A549 treated with Hydrocortisone at 1 μM for 4 hours (cell line): ENCODE results near the gene TCF15. TPM values are rescaled to one million over a fixed set of nuclear protein-coding genes. Genes with fewer than 3 reads are reported as not detected.

Experiments used
- total RNA-seq: library from RNA; stranded (reverse); fragments of 200-300 nt; extraction: Qiagen RNA extraction; gene quantifications from 5 replicates; pipeline ENCODE4 v1.2.3, GENCODE V29; 2022

The TCF15 gene
- total RNA-seq = not detected in 5 replicates

DNA sequence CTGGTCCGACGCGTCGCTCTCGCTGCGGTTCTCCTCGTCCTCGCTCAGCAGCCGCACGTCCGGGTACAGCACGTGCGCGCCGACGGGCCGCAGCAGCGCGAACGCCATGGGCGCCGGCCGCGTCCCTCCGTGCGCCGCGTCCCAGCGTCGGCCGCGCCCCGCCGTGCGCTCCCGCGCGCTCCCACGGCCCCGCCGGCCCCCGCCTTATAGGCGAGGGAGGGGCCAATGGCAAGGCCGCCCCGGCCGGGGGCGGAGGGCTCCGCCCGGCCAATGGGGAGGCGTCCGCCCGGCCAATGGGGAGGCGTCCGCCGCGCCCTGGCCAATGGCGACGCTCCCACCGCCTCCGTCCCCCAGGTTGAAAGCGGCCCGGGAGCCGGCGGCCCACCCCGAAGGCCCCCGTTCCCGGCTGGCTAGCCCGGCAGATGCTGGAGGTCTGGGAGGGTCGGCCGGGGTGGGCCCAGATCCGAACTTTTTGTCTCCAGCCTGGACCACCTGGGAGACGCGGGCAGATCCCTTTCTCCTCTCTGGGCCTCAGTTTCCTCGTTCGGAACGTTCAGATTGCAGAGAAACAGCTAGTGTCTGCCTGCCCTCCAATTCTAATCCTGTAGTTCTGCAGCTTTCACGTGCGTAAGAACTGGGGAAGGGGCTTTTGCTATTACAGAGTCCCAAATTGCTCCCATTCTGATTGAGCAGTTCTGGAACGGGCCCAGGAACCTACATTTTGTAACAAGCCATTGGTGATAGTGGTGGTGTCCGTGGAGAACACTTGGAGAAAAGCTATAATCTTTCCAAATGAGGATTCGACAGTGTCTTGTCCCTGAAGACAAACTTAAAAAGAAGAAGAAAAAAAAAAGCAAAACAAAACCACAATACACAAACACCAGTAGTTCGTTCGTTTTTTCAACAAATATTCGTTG, at the start of gene TCF15:
Gene TCF15, minus strand, starts transcription at position 180 of the 917 bp plus-strand sequence. Its CDS starts 72 bp downstream, at position 108.

GRCh38 chr20:653110-653589, 43.0 kb upstream of the TCF15 start, which contains the start of gene SRXN1:
TSS of gene SRXN1 (minus strand) at chr20:653200. CDS start at chr20:653185, 15 bp downstream.

Other genes with a start within 250 kb of the TCF15 start
- 51.3 to 61.5 TPM (median 58.9 TPM) in 5 replicates for gene TRIB3, start 229.5 kb downstream of the TCF15 start, total RNA-seq
- 104 to 141 TPM (median 138 TPM) in 5 replicates for gene RBCK1, start 202.0 kb downstream of the TCF15 start, total RNA-seq
- 32.6 to 35.7 TPM (median 34.4 TPM) in 5 replicates for gene TBC1D20, start 147.8 kb downstream of the TCF15 start, total RNA-seq
- 124 to 171 TPM (median 148 TPM) in 5 replicates for gene CSNK2A1, start 66.5 kb downstream of the TCF15 start, total RNA-seq
- 173 to 220 TPM (median 194 TPM) in 5 replicates for gene SRXN1, start 42.9 kb upstream of the TCF15 start, total RNA-seq
- 0.02 TPM in 1 of 5 replicates, not detected in the others for gene SCRT2, start 65.5 kb upstream of the TCF15 start, total RNA-seq
- 0.37 to 0.67 TPM (median 0.52 TPM) in 5 replicates for gene SLC52A3, start 158.2 kb upstream of the TCF15 start, total RNA-seq
- 7.1 to 11.6 TPM (median 9.8 TPM) in 5 replicates for gene FAM110A, start 223.4 kb upstream of the TCF15 start, total RNA-seq